HG02642 (cell line): ENCODE data around the gene VSIR.
A peak's percentile ranks its signal among the peaks of the same experiment; 100 is the strongest.

Experiments
- ATAC-seq: cut with Tn5 transposase; IDR thresholded peaks from one replicate; pipeline ENCODE4 v1.9.1; 2021; ENCODE audit warnings: mild to moderate bottlenecking; ENCODE audit not compliant: unreplicated experiment, poor library complexity

The VSIR gene

GRCh38 chr10:71750124-71750841 lies 23.0 kb downstream of the VSIR start:
- no peak for ATAC-seq

- ATAC-seq = no peak
These were observed 23.9 kb downstream of the VSIR start for GRCh38 chr10:71749396-71749795.

- ATAC-seq = peak; percentile 58
These were observed 24.6 kb downstream of the VSIR start for GRCh38 chr10:71748671-71749191.

DNA sequence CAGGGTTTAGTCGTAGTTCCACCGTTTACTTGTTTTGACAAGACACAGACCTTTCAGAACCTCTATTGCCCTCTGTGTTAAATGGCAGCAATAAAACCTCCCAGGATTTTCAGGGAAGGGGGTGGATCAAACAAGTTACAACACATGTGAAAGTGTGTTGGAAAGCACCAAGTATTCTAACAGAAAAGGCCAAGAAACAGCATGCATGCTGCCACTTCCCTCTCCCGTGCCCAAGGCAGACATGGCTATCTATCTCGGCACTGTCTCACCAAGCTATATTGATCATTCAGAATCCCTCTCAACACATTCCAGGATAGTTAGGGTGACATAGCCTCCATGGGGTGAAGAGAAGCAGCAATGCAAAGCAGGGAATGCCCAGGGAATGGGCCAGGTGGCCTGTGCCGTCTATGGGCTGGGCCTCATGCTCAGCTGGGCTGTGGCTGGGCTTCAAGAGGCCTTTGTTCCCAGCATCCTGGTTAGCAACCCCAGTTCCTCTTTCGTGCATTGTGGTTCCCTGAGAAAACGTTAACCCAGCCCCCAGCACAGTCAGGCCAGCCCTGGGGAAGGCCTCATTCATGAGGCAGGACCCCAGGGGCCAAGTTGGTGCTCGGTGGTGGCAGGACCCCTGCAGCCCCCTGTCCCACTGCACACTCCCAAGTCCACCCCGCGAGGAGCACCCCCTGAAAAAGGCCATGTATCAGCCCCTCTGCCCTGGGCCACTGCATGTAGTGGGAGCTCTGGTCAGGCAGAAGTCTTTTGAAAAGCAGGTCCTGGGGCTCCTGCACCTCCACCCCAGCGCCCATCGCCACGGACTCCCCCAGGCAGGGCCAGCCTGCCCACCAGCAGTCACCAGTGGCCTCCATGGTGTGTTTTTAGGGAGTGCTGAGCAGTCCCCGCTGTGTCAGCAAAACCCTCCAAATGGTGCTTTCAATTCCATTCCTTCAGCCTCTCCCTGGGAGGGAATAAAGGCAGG lies 25.5 kb downstream of the VSIR start:
- ATAC-seq = no peak

GRCh38 chr10:71747039-71747531 lies 26.2 kb downstream of the VSIR start:
- no peak for ATAC-seq

GRCh38 chr10:71746344-71747037 lies 26.8 kb downstream of the VSIR start:
- ATAC-seq = no peak

- ATAC-seq = no peak
These were observed 27.6 kb downstream of the VSIR start for GRCh38 chr10:71745664-71746250.

DNA sequence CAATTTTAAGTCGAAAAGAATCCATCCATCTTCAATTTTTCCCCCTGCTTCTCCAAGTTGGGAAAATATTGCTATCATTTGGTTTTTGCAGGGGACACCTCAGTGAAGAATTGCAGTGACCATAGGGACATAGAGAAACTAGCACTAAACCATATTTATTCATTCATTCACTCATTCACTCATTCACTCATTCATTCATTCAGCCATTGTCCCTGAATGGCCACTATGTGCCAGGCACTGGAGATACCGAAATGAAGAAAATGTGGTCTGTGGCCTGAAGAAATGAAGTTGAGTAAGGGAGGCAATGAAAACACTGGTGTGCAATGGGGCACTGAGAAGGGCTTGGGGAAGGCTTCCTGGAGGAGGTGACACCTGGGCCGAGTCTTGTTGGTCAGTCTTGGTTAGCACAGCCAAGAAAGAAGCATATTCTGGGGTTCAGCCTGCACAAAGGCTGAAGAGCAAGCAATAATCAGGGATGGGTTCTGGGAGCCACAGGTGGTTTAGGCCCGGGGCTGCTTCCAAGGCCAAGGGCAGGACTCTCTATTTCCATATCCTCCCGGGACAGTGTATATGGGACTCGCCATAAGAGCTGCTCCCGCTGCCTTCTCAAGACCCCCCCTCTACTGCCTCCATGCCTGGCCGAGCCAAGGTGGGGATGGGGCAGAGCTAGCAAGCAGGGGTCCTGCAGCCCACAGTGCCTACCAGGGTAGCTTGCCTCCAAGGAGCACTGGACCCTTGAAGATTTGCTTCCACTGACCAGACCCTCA lies 28.2 kb downstream of the VSIR start:
- ATAC-seq = no peak

GRCh38 chr10:71743866-71744265 lies 29.5 kb downstream of the VSIR start:
- no peak for ATAC-seq

- ATAC-seq = no peak
These were observed 30.1 kb downstream of the VSIR start for GRCh38 chr10:71743089-71743838.

DNA sequence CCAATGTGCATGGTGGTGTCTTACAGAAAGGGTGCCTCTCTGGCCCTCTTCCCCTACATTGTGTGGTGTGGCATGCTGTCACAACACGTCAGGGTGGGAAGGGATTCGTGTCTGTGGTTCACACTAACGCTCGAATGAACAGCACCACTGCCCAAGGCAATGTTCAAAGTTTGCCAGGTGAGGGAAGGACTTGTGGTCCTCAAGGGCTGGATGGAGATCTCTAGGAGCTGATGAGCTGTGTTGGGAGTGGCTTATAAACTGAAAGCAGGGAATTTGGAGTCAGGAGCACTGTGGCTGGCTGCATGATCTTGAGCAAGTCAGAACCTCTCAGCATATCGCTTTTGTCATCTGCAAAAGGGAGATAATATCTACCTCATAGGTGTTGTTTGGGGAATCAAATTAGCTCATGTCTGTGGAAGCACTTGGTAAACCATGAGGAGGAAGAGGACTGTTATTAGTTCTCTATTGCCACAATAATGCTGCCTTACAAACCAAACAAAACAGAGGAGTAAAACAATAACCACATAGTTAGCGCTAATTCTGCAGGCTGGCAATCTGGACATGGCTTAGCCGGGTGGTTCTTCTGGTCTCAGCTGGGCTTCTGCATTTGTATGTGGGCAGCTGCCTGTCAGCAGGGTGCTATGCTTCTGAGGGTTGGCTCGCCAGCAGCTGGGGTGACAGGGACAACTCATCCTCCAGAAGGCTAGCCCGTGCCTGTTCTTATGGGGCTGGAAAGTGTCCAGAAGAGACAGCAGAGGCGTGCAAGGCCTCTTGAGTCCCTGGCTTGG lies 30.8 kb downstream of the VSIR start:
- no peak for ATAC-seq

DNA sequence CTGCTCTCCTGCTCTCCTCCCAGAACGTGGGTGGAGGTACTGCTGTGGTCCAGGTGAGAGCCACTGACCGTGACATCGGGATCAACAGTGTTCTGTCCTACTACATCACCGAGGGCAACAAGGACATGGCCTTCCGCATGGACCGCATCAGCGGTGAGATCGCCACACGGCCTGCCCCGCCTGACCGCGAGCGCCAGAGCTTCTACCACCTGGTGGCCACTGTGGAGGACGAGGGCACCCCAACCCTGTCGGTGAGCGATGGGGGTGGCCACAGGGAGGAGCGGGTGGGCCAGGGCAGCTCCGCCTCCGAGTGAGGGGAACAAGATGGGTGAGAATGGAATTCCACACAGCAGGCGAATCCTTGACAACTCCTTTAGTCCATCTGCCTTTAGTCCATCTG lies 31.6 kb downstream of the VSIR start:
- no peak for ATAC-seq

DNA sequence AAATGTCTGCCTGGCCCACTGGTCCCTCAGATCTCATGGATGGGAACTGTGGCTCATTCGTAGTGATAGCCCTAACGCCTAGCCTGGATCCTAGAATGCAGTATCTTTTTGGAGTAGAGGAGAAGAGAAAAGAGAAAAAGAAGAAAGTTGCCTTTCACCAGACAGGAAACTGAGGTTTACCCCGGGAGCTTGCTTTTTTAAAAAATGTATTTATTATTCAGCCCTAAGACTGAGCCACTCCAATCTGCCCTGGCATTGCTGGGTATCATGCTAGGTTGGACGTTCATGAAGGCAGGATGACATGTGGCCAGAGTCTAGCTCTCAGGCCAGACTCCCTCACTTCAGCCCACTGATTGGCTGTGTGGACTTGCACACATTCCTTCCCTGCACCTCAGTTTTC lies 32.3 kb downstream of the VSIR start:
- no peak for ATAC-seq

- ATAC-seq = no peak
These were observed 33.2 kb downstream of the VSIR start for GRCh38 chr10:71740069-71740653.

- ATAC-seq = no peak
These were observed 33.9 kb downstream of the VSIR start for GRCh38 chr10:71739358-71739900.

DNA sequence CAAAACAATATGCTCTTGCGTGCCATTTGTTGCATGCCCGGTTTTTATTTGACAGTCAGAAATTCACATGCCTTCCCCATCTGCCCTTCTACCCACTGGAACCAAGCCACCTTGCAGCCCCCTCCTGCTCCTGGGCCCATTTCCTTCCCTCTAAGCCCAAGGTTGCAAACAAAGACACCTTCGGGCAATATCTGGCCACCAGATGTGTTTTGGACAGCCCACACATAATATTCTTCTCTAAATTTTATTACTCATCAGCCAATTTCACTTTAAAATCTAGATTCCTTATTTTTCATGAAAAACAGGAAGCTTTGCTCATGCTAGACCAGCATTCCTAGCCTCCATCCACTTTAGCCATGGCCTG lies 35.5 kb downstream of the VSIR start:
- ATAC-seq = no peak
